OCI-LY7 (cell line): ENCODE data around the gene FOLR2.
"Not testable (repeated sequence)": the region's sequence is repeated elsewhere in the genome, so short reads cannot be mapped to it uniquely, and the experiment has no call there.

Experiments
- EZH2phosphoT487 ChIP-seq: fragments of 200-600 bp; sonication (generic); IDR thresholded peaks from 2 replicates; pipeline ENCODE4 v1.6.1; 2018; ENCODE audit warnings: low read depth, borderline replicate concordance, mild to moderate bottlenecking, mixed run types, antibody characterized with exemption, low read length, moderate library complexity, mixed read lengths
- TF ChIP-seq, protein P1 (sequence below): fragments of 200-600 bp; sonication (generic); conservative IDR thresholded peaks from 2 replicates; pipeline ENCODE4 v1.5.1; 2014; ENCODE audit warnings: mild to moderate bottlenecking, antibody characterized with exemption, low read length, moderate library complexity, mixed read lengths

DNA sequence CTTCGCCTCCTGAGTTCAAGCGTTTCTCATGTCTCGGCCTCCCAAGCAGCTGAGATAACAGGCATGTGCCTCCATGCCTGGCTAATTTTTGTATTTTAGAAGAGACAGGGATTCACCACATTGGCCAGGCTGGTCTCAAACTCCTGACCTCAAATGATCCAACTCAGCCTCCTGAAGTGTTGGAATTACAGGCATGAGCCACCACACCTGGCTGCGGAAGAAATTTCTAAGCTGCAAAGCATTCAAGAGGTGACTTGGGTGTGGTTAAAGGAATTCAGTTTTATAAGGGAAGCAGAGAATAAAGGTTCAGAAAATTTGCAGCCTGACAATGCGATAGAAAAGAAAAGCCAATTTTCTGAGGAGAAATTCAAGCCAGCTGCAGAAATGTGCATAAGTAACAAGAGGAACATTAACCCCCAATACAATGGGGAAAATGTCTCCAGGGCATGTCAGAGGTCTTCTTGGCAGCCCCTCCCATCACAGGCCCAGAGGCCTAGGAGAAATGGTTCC is 47.5 kb upstream of the FOLR2 start:
- TF ChIP-seq, protein P1, sequence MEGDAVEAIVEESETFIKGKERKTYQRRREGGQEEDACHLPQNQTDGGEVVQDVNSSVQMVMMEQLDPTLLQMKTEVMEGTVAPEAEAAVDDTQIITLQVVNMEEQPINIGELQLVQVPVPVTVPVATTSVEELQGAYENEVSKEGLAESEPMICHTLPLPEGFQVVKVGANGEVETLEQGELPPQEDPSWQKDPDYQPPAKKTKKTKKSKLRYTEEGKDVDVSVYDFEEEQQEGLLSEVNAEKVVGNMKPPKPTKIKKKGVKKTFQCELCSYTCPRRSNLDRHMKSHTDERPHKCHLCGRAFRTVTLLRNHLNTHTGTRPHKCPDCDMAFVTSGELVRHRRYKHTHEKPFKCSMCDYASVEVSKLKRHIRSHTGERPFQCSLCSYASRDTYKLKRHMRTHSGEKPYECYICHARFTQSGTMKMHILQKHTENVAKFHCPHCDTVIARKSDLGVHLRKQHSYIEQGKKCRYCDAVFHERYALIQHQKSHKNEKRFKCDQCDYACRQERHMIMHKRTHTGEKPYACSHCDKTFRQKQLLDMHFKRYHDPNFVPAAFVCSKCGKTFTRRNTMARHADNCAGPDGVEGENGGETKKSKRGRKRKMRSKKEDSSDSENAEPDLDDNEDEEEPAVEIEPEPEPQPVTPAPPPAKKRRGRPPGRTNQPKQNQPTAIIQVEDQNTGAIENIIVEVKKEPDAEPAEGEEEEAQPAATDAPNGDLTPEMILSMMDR: not testable (repeated sequence)
- not testable (repeated sequence) for TF ChIP-seq EZH2phosphoT487
